Adrenal gland (tissue), 12 donors: ENCODE results near the gene ACOX3. TPM values are rescaled to one million over a fixed set of nuclear protein-coding genes. Genes with fewer than 3 reads are reported as not detected.

Experiments used
- DNase-seq, 7 donors: peaks; one replicate each; pipeline ENCODE4 v3.0.0-alpha.2; 2019 to 2020
- H3K27ac ChIP-seq, 5 donors: fragments of 200-600 bp; sonication (generic) in 4 of 5; 1 replicate in 3 of 5; 2 replicates in 2 of 5; pipeline versions ENCODE4 v1.5.1 to v1.8.0; 2016 to 2020; ENCODE audit warnings: mild to moderate bottlenecking in 1 of 5
- H3K27me3 ChIP-seq: fragments of 200-600 bp; 2 replicates; pipeline ENCODE4 v1.8.0; 2021
- H3K36me3 ChIP-seq, 2 donors: fragments of 200-600 bp; replicated peaks in 1 of 2; 1 replicate in 1 of 2; 2 replicates in 1 of 2; pipeline versions ENCODE4 v1.5.1 to v1.8.0; 2018 to 2022
- H3K4me1 ChIP-seq, 2 donors: fragments of 200-600 bp; replicated peaks in 1 of 2; 1 replicate in 1 of 2; 2 replicates in 1 of 2; pipeline versions ENCODE4 v1.5.1 to v1.8.0; 2018 to 2021
- H3K4me3 ChIP-seq, 4 donors: fragments of 200-600 bp; sonication (generic) in 3 of 4; one replicate each; pipeline ENCODE4 v1.5.1; 2016 to 2018
- H3K9me3 ChIP-seq, 3 donors: fragments of 200-600 bp; sonication (generic) in 1 of 3; replicated peaks in 1 of 3; 1 replicate in 2 of 3; 2 replicates in 1 of 3; pipeline versions ENCODE4 v1.5.1 to v1.8.0; 2016 to 2021
- CTCF ChIP-seq, 6 experiments: fragments of 450-650 bp in 4 of 6; fragments of 200-600 bp in 2 of 6; sonication (generic) in 1 of 6; IDR thresholded peaks; 1 replicate in 5 of 6; 2 replicates in 1 of 6; pipeline versions ENCODE4 v1.5.1 to v1.8.0; 2016 to 2021; ENCODE audit warnings: antibody characterized with exemption in 6 of 6, mild to moderate bottlenecking in 2 of 6, moderate library complexity in 1 of 6
- POLR2A ChIP-seq, 2 donors: fragments of 450-650 bp; IDR thresholded peaks; one replicate each; pipeline ENCODE4 v1.6.1; 2017; ENCODE audit warnings: antibody characterized with exemption in 2 of 2, mild to moderate bottlenecking in 2 of 2, moderate library complexity in 1 of 2
- WGBS, 4 donors: extraction: QIAGEN DNeasy Blood & Tissue Kit in 2 of 4; methylation state at CpG; one replicate each; pipeline versions ENCODE4 v1.1.5 to v1.1.7; 2013 to 2017; 5-methylcytosine and 5-hydroxymethylcytosine counted together
- intact Hi-C, 2 donors: fragments of 100-400 bp; cut with DNase I; formaldehyde crosslinking; loops; one replicate each; pipeline versions ENCODE4 v1.14.1 to v1.15.0; 2022 to 2023
- polyA plus RNA-seq, 3 donors: library from polyadenylated mRNA; stranded (reverse); fragments of 200-250 nt in 2 of 3; fragments of 350-450 nt in 1 of 3; fragmentation: Illumina TruSeq in 1 of 3; extraction: RNeasy Lipid Tissue Mini Kit (QIAGEN cat#74804) in 1 of 3; gene quantifications; one replicate each; pipeline ENCODE4 v1.2.3, GENCODE V29; 2013 to 2014
- total RNA-seq, 9 donors: library from RNA; depleted of rRNA in 4 of 9; stranded (reverse); fragments of >200 nt in 4 of 9; fragments of 120-200 nt in 1 of 9; fragmentation: NEBNext Ultra II Directional in 1 of 9; extraction: Animal tissue kit (Norgen Biotek cat#: 25700) in 1 of 9; gene quantifications; one replicate each; pipeline versions ENCODE4 v1.1.0 to v1.2.4, GENCODE V29; 2013 to 2023
- donor health status: healthy with polysubstance abuse.
- donor health status: Bipolar disorder and iron deficiency.
- donor health status: DM: yes; HTN: yes; CAD: no.
- donor health status: DM: no; HTN: no; CAD: no.
- donor health status: DM: no; HTN: no; CAD: no.
- donor health status: DM: yes; HTN: yes; CAD: no.

ACOX3 gene
- total and polyA plus RNA-seq, 12 donors, result 10.4 to 44.2 (median 26.3) TPM

DNA sequence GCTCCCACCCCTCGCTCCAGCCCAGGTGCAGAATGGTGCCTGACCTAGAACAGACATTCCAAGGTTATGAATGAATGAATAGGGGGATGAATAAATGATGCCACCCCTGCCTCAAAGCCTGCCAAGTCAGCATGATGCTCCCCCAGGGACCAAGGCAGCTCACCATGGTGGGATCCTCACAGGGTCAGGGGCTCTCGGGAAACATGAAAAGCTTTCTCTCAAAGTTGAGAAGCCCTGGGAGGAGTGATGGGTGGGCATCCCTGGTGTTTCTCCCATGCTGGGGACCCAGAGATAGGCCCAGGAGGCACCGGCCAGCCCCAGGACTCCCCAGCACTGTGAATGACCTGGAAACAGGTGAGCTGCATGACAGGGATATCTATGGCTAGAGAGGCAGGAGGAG lies 112.1 kb downstream of the ACOX3 start:
- Histone ChIP-seq H3K27ac (no peak overlapping the region), H3K4me1 (peaks cover 0 to 5% of the 10 kb centered on the region in 2 donors), H3K9me3 (no peaks in the 10 kb centered on the region), H3K27me3 (no peaks in the 10 kb centered on the region), H3K36me3 (no peaks in the 10 kb centered on the region), H3K4me3 (no peak overlapping the region)
- 55 to 93% (median 85%) methylated on average over 2 to 3 of the region's 3 CpGs for WGBS, 4 donors
- DNase-seq, result no peak
- intact Hi-C loops, result no loop called here
- TF ChIP-seq CTCF (IDR thresholded peaks at IDR 0.05) (no peak), POLR2A (IDR thresholded peaks at IDR 0.05) (no peak)

DNA sequence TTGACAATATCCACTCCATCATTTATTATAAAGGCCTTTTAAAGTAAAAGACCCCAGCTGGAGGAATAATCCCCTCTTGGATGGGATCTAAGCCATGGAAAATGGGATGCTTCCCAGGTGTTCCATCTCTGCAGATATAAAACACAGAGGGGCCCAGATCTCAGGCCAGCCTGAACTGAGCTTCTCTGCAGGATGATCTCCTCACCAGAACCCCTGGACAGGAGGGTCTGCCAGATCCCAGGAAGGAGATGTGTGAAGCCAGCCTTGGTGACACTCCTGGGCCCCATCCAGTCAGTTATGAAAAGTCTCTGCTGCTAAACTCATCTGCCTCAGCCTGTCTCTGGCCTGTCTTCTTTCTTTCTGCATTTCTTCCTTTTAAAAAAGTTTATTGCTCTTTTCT lies 114.3 kb downstream of the ACOX3 start:
- intact Hi-C loops, result no loop called here
- no peaks in the 10 kb centered on the region for H3K36me3 ChIP-seq

GRCh38 chr4:8325291-8325973 lies 115.1 kb downstream of the ACOX3 start:
- intact Hi-C loops, result no loop called here
- Histone ChIP-seq H3K27me3 (no peaks in the 10 kb centered on the region), H3K4me3 (no peak overlapping the region), H3K9me3 (no peaks in the 10 kb centered on the region), H3K36me3 (no peaks in the 10 kb centered on the region), H3K27ac (no peak overlapping the region), H3K4me1 (peaks cover 0 to under 1% of the 10 kb centered on the region in 2 donors)
- WGBS, 4 donors, result 76 to 100% (median 85%) methylated on average over 2 to 8 of the region's 8 CpGs
- TF ChIP-seq POLR2A (IDR thresholded peaks at IDR 0.05), result no peak
- no peak for TF ChIP-seq CTCF (IDR thresholded peaks at IDR 0.05)
- peak in 3 of 7 donors; percentile 8 to 25 (median 9) for DNase-seq

More for the DNA sequence above, 114.3 kb downstream of the ACOX3 start:
- no peaks in the 10 kb centered on the region for H3K27me3 ChIP-seq
- no peak for DNase-seq
- no peak overlapping the region for H3K27ac ChIP-seq
- peaks cover 0 to under 1% of the 10 kb centered on the region in 2 donors for H3K4me1 ChIP-seq
- no peak overlapping the region for H3K4me3 ChIP-seq
- no peaks in the 10 kb centered on the region for H3K9me3 ChIP-seq
- TF ChIP-seq POLR2A (IDR thresholded peaks at IDR 0.05) (no peak), CTCF (IDR thresholded peaks at IDR 0.05) (no peak)

DNA sequence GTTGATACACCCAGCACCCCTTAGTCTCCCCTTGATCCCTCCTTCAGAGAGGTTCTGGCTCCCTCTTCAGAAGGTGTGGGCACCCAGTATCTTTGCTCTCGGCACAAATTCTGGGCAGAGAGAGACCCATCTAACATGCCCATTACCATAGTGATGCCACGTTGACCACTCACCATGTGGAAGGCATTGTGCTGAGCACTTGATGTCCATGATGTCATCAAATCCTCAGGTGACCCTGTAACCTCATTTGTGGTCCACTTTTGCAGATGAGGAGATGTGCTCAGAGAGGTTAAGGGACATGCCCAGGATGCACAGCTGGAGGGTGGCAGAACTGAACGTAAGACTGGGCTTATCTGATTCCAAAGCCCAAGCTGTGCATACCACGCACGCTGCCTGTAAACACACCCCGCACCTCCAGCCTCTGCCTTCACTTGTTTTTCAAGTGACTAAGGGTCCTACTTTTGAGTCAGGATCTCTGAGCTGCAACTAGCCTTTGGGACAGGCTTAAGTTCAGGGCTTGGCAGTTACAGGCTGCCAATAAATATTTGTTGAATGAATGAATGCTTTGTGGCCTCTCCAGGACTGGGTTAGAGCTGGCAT lies 115.8 kb downstream of the ACOX3 start:
- WGBS, 4 donors, result 76 to 88% (median 80%) methylated on average over 4 to 6 of the region's 6 CpGs
- no peaks in the 10 kb centered on the region for H3K9me3 ChIP-seq
- no peak for TF ChIP-seq CTCF (IDR thresholded peaks at IDR 0.05)
- TF ChIP-seq POLR2A (IDR thresholded peaks at IDR 0.05), result no peak

More for the DNA sequence above, 115.8 kb downstream of the ACOX3 start:
- Histone ChIP-seq H3K4me1 (peaks cover 0 to 8% of the 10 kb centered on the region in 2 donors), H3K36me3 (no peaks in the 10 kb centered on the region), H3K4me3 (no peak overlapping the region), H3K27ac (no peak overlapping the region), H3K27me3 (no peaks in the 10 kb centered on the region)
- intact Hi-C loops, result no loop called here
- peak in 3 of 7 donors; percentile 2 to 21 (median 10) for DNase-seq
